ENCODE measurements around the gene NCKAP1. TPM values are rescaled to one million over a fixed set of nuclear protein-coding genes. Genes with fewer than 3 reads are reported as not detected.

Gene NCKAP1
- total RNA-seq, 1 experiment from 2014 or later, result 76.2 TPM

DNA sequence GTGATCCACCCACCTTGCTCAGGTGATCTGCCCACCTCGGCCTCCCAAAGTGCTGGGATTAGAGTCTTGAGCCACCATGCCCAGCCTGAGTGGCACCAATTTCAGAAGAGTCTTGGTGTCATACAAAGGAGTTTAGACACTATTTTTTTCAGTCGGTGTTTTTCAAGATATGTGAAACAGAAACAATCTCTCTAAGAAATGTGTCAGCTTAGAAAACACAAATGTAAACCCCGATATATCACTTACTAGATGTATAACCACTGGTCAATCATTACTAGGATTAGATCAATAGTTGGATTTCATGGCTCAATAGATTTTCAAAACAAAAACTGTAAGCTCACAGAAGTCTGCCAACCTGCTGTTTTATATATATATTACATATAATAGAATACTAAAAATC lies 104.6 kb downstream of the NCKAP1 start:
- Histone ChIP-seq H2AFZ (ENCODE audit: low read length) (no peak overlapping the region), H3K4me2 (ENCODE audit: low read length) (no peak overlapping the region), H3K9ac (ENCODE audit: low read length) (no peak overlapping the region), H3K27me3 (ENCODE audit: low read length) (no peaks in the 10 kb centered on the region), H3F3A (ENCODE audit: low read length, unreplicated experiment) (no peaks in the 10 kb centered on the region), H3K4me1 (ENCODE audit: insufficient read depth, low read length) (no peaks in the 10 kb centered on the region), H3K4me3 (ENCODE audit: low read length) (no peak overlapping the region), H4K20me1 (ENCODE audit: low read length) (no peaks in the 10 kb centered on the region), H3K9me2 (replicated peaks; ENCODE audit: low read length) (no peaks in the 10 kb centered on the region), H3K27ac (ENCODE audit: low read length) (no peak overlapping the region), H3K79me2 (ENCODE audit: low read length) (no peaks in the 10 kb centered on the region), H3K9me3 (ENCODE audit: low read length) (no peaks in the 10 kb centered on the region), H3K36me3 (ENCODE audit: low read depth, low read length) (peaks cover 29% of the 10 kb centered on the region)
- no TSS peak for BruUV-seq (replicated peaks)
- ChIA-PET POLR2A (ENCODE audit: unreplicated experiment) (no interaction called here), CTCF (no interaction called here)
- ATAC-seq (no peak), DNase-seq (no peak)
- intact Hi-C loops (cut with micrococcal nuclease), result no loop called here
- TF ChIP-seq EZH2phosphoT487 (IDR thresholded peaks at IDR 0.05; ENCODE audit: borderline replicate concordance, low read length), result no peak
- TF ChIP-seq, protein P1, sequence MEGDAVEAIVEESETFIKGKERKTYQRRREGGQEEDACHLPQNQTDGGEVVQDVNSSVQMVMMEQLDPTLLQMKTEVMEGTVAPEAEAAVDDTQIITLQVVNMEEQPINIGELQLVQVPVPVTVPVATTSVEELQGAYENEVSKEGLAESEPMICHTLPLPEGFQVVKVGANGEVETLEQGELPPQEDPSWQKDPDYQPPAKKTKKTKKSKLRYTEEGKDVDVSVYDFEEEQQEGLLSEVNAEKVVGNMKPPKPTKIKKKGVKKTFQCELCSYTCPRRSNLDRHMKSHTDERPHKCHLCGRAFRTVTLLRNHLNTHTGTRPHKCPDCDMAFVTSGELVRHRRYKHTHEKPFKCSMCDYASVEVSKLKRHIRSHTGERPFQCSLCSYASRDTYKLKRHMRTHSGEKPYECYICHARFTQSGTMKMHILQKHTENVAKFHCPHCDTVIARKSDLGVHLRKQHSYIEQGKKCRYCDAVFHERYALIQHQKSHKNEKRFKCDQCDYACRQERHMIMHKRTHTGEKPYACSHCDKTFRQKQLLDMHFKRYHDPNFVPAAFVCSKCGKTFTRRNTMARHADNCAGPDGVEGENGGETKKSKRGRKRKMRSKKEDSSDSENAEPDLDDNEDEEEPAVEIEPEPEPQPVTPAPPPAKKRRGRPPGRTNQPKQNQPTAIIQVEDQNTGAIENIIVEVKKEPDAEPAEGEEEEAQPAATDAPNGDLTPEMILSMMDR (conservative IDR thresholded peaks at IDR 0.05; ENCODE audit: low read depth, low read length), result no peak
- no peak for TF ChIP-seq EZH2 (IDR thresholded peaks at IDR 0.05; ENCODE audit: low read length, unreplicated experiment)

DNA sequence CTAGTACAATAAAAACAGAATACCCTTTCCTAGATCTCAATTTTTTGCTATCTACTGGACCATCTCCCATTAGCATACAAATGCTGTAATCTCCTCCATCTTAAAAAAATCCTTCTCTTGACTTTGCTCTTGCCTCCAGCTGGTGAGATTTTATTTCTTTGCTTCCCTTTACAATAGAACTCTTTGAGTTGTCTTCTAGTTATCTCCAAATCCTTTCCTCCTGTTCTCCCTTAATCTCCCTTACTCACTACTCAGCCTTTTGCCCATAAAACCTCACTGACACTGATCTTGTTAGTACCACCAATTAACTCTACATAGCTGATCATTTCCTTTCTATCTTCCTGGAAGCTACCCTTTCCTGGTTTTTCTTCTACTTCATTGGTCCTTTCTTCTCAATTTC lies 108.3 kb downstream of the NCKAP1 start:
- no peaks in the 10 kb centered on the region for H3K79me2 ChIP-seq (ENCODE audit: low read length)
- POLR2A ChIA-PET (ENCODE audit: unreplicated experiment), result no interaction called here
- no peaks in the 10 kb centered on the region for H3K9me3 ChIP-seq (ENCODE audit: low read length)
- TF ChIP-seq, protein P1 (conservative IDR thresholded peaks at IDR 0.05; ENCODE audit: low read depth, low read length), result no peak
- no peak for ATAC-seq
- CTCF ChIA-PET, result no interaction called here
- BruUV-seq (replicated peaks), result no TSS peak
- intact Hi-C loops (cut with micrococcal nuclease), result no loop called here
- H3K4me3 ChIP-seq (ENCODE audit: low read length), result no peak overlapping the region
- no peaks in the 10 kb centered on the region for H3F3A ChIP-seq (ENCODE audit: low read length, unreplicated experiment)
- H2AFZ ChIP-seq (ENCODE audit: low read length), result no peak overlapping the region
- no peaks in the 10 kb centered on the region for H4K20me1 ChIP-seq (ENCODE audit: low read length)
- H3K9ac ChIP-seq (ENCODE audit: low read length), result no peak overlapping the region
- H3K4me1 ChIP-seq (ENCODE audit: insufficient read depth, low read length), result no peaks in the 10 kb centered on the region
- DNase-seq, result no peak
- peaks cover 50% of the 10 kb centered on the region for H3K36me3 ChIP-seq (ENCODE audit: low read depth, low read length)
- no peak overlapping the region for H3K4me2 ChIP-seq (ENCODE audit: low read length)
- H3K9me2 ChIP-seq (replicated peaks; ENCODE audit: low read length), result no peaks in the 10 kb centered on the region
- H3K27ac ChIP-seq (ENCODE audit: low read length), result no peak overlapping the region
- no peaks in the 10 kb centered on the region for H3K27me3 ChIP-seq (ENCODE audit: low read length)

DNA sequence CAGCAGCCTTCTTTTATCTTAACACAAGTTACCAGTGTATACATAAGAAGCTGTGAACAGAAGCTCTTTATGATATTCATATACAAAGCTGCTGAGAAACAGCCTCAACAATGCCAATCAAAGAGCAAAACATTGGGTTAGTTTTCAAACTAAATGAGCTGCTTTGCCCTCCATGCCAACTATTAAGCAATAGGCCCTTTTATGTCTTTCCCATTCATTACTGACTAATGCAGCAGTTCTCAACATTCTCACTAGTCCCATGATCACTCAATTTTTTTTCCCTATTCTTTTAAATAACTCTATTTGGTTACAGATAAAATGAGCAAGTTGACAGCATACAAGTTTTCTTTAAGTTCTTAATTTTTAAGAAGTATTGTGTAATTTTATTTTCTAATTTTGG lies 114.0 kb downstream of the NCKAP1 start:
- no peaks in the 10 kb centered on the region for H3K79me2 ChIP-seq (ENCODE audit: low read length)
- H3K27ac ChIP-seq (ENCODE audit: low read length), result no peak overlapping the region
- BruUV-seq (replicated peaks), result no TSS peak
- intact Hi-C loops (cut with micrococcal nuclease), result loop anchor here (5.0 kb wide), 1 partner anchor 142 kb away; no protein-coding TSS in a partner anchor
- H3K27me3 ChIP-seq (ENCODE audit: low read length), result no peaks in the 10 kb centered on the region
- TF ChIP-seq EZH2 (IDR thresholded peaks at IDR 0.05; ENCODE audit: low read length, unreplicated experiment), result no peak
- TF ChIP-seq, protein P1 (conservative IDR thresholded peaks at IDR 0.05; ENCODE audit: low read depth, low read length), result no peak
- TF ChIP-seq EZH2phosphoT487 (IDR thresholded peaks at IDR 0.05; ENCODE audit: borderline replicate concordance, low read length), result no peak
- no peak for DNase-seq
- POLR2A ChIA-PET (ENCODE audit: unreplicated experiment), result no interaction called here
- no peak overlapping the region for H2AFZ ChIP-seq (ENCODE audit: low read length)
- ATAC-seq, result no peak
- no peak overlapping the region for H3K4me2 ChIP-seq (ENCODE audit: low read length)
- CTCF ChIA-PET, result no interaction called here
- no peaks in the 10 kb centered on the region for H3K9me3 ChIP-seq (ENCODE audit: low read length)
- no peak overlapping the region for H3K4me3 ChIP-seq (ENCODE audit: low read length)
- H3K9ac ChIP-seq (ENCODE audit: low read length), result no peak overlapping the region
- H4K20me1 ChIP-seq (ENCODE audit: low read length), result no peaks in the 10 kb centered on the region
- no peaks in the 10 kb centered on the region for H3F3A ChIP-seq (ENCODE audit: low read length, unreplicated experiment)
- peaks cover 50% of the 10 kb centered on the region for H3K36me3 ChIP-seq (ENCODE audit: low read depth, low read length)
- H3K4me1 ChIP-seq (ENCODE audit: insufficient read depth, low read length), result no peaks in the 10 kb centered on the region
- H3K9me2 ChIP-seq (replicated peaks; ENCODE audit: low read length), result no peaks in the 10 kb centered on the region
